ENCODE measurements around the gene F10. TPM values are rescaled to one million over a fixed set of nuclear protein-coding genes. Genes with fewer than 3 reads are reported as not detected.

F10 gene
- total RNA-seq, 4 donors from 2014 or later: 1.00 to 4.8 (median 2.4) TPM

- no peak for TF ChIP-seq POLR2A (IDR thresholded peaks at IDR 0.05)
- TF ChIP-seq CTCF (IDR thresholded peaks at IDR 0.05 in 4 of 5, conservative IDR thresholded peaks at IDR 0.05 in 1 of 5): no peak
- ATAC-seq (no peak), DNase-seq (no peak)
- no peaks in the 10 kb centered on the region for H3K9me3 ChIP-seq
- no peaks in the 10 kb centered on the region for H3K4me1 ChIP-seq
- no peak overlapping the region for H3K27ac ChIP-seq
- peaks cover 11 to 22% (median 12%) of the 10 kb centered on the region in 3 donors for H3K27me3 ChIP-seq
- H3K4me3 ChIP-seq: no peak overlapping the region
- in situ Hi-C loops (cut with MboI; ENCODE audit: low sequenced_read_pairs in 4 of 4): no loop called here
- H3K36me3 ChIP-seq: peaks cover 0 to 29% of the 10 kb centered on the region in 2 donors
- intact Hi-C loops (cut with DNase I; ENCODE audit: low total_unique reads): no loop called here
These were observed 44.6 kb downstream of the F10 start for GRCh38 chr13:113167155-113167554.

GRCh38 chr13:113167575-113167974 lies 45.0 kb downstream of the F10 start:
- no peak for ATAC-seq

GRCh38 chr13:113168211-113168610 lies 45.6 kb downstream of the F10 start:
- Histone ChIP-seq H3K36me3 (peaks cover 0 to 29% of the 10 kb centered on the region in 2 donors), H3K9me3 (no peaks in the 10 kb centered on the region), H3K27me3 (peaks cover 5 to 16% (median 6%) of the 10 kb centered on the region in 3 donors), H3K4me3 (no peak overlapping the region), H3K4me1 (no peaks in the 10 kb centered on the region), H3K27ac (no peak overlapping the region)
- no peak for ATAC-seq
- intact Hi-C loops (cut with DNase I; ENCODE audit: low total_unique reads): no loop called here
- no peak for DNase-seq
- in situ Hi-C loops (cut with MboI; ENCODE audit: low sequenced_read_pairs in 4 of 4): no loop called here
- TF ChIP-seq CTCF (IDR thresholded peaks at IDR 0.05 in 4 of 5, conservative IDR thresholded peaks at IDR 0.05 in 1 of 5) (no peak), POLR2A (IDR thresholded peaks at IDR 0.05) (no peak)

More at GRCh38 chr13:113167575-113167974, 45.0 kb downstream of the F10 start:
- DNase-seq: no peak
- H3K27me3 ChIP-seq: peaks cover 11 to 22% (median 12%) of the 10 kb centered on the region in 3 donors
- intact Hi-C loops (cut with DNase I; ENCODE audit: low total_unique reads): no loop called here
- TF ChIP-seq CTCF (IDR thresholded peaks at IDR 0.05 in 4 of 5, conservative IDR thresholded peaks at IDR 0.05 in 1 of 5) (no peak), POLR2A (IDR thresholded peaks at IDR 0.05) (no peak)
- no peaks in the 10 kb centered on the region for H3K9me3 ChIP-seq
- H3K4me1 ChIP-seq: no peaks in the 10 kb centered on the region
- in situ Hi-C loops (cut with MboI; ENCODE audit: low sequenced_read_pairs in 4 of 4): no loop called here
- peaks cover 0 to 29% of the 10 kb centered on the region in 2 donors for H3K36me3 ChIP-seq
- no peak overlapping the region for H3K4me3 ChIP-seq
- no peak overlapping the region for H3K27ac ChIP-seq

GRCh38 chr13:113169277-113170272 lies 47.0 kb downstream of the F10 start:
- H3K4me3 ChIP-seq: no peak overlapping the region
- TF ChIP-seq CTCF (IDR thresholded peaks at IDR 0.05 in 4 of 5, conservative IDR thresholded peaks at IDR 0.05 in 1 of 5) (no peak), POLR2A (IDR thresholded peaks at IDR 0.05) (no peak)
- H3K27me3 ChIP-seq: peaks cover 0 to 3% (median 0%) of the 10 kb centered on the region in 3 donors
- intact Hi-C loops (cut with DNase I; ENCODE audit: low total_unique reads): no loop called here
- H3K4me1 ChIP-seq: no peaks in the 10 kb centered on the region
- no peaks in the 10 kb centered on the region for H3K9me3 ChIP-seq
- H3K36me3 ChIP-seq: peaks cover 0 to 31% of the 10 kb centered on the region in 2 donors
- in situ Hi-C loops (cut with MboI; ENCODE audit: low sequenced_read_pairs in 4 of 4): no loop called here
- DNase-seq: no peak
- no peak overlapping the region for H3K27ac ChIP-seq
- ATAC-seq: no peak
